T-helper 9 cell (primary cell): ENCODE data around the gene CCDC188.

ENCODE experiments used
- DNase-seq: peaks from one replicate; pipeline ENCODE4 v3.0.0-alpha.2; 2020

The CCDC188 gene

GRCh38 chr22:20101638-20102037, 49.2 kb downstream of the CCDC188 start:
- DNase-seq, result no peak

GRCh38 chr22:20099099-20099711, 51.6 kb downstream of the CCDC188 start:
- no peak for DNase-seq
